SJCRH30 (cell line): Measurements from ENCODE around the gene VEZT. TPM values are rescaled to one million over a fixed set of nuclear protein-coding genes. Genes with fewer than 3 reads are reported as not detected.

ENCODE experiments used
- DNase-seq, 2 experiments: peaks; one replicate each; pipeline ENCODE4 v3.0.0-alpha.2; 2015 to 2020
- H3K27ac ChIP-seq: fragments of 250-450 bp; sonication (Bioruptor Pico); 2 replicates; pipeline ENCODE4 v1.5.1; 2020; ENCODE audit warnings: mild to moderate bottlenecking, moderate library complexity
- H3K27me3 ChIP-seq: fragments of 250-450 bp; sonication (Bioruptor Pico); 2 replicates; pipeline ENCODE4 v1.5.1; 2020; ENCODE audit warnings: mild to moderate bottlenecking, moderate library complexity
- H3K36me3 ChIP-seq: fragments of 250-450 bp; sonication (Bioruptor Pico); 2 replicates; pipeline ENCODE4 v1.5.1; 2020; ENCODE audit warnings: mild to moderate bottlenecking, moderate library complexity
- H3K4me1 ChIP-seq: fragments of 250-450 bp; sonication (Bioruptor Pico); 2 replicates; pipeline ENCODE4 v1.5.1; 2020; ENCODE audit warnings: mild to moderate bottlenecking, moderate library complexity
- H3K4me3 ChIP-seq: fragments of 250-450 bp; sonication (Bioruptor Pico); 2 replicates; pipeline ENCODE4 v1.5.1; 2020; ENCODE audit warnings: mild to moderate bottlenecking, moderate library complexity
- H3K9me3 ChIP-seq: fragments of 250-450 bp; sonication (Bioruptor Pico); replicated peaks from 2 replicates; pipeline ENCODE4 v1.5.1; 2020; ENCODE audit warnings: mild to moderate bottlenecking, moderate library complexity
- total RNA-seq: library from RNA; depleted of rRNA; stranded (reverse); fragments of >200 nt; shearing (Covaris generic); gene quantifications from 2 replicates; pipeline ENCODE4 v1.2.3, GENCODE V29; 2014; rRNA removed

The VEZT gene, protein sequence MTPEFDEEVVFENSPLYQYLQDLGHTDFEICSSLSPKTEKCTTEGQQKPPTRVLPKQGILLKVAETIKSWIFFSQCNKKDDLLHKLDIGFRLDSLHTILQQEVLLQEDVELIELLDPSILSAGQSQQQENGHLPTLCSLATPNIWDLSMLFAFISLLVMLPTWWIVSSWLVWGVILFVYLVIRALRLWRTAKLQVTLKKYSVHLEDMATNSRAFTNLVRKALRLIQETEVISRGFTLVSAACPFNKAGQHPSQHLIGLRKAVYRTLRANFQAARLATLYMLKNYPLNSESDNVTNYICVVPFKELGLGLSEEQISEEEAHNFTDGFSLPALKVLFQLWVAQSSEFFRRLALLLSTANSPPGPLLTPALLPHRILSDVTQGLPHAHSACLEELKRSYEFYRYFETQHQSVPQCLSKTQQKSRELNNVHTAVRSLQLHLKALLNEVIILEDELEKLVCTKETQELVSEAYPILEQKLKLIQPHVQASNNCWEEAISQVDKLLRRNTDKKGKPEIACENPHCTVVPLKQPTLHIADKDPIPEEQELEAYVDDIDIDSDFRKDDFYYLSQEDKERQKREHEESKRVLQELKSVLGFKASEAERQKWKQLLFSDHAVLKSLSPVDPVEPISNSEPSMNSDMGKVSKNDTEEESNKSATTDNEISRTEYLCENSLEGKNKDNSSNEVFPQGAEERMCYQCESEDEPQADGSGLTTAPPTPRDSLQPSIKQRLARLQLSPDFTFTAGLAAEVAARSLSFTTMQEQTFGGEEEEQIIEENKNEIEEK
- total RNA-seq = 41.8 and 50.5 TPM in 2 replicates

DNA sequence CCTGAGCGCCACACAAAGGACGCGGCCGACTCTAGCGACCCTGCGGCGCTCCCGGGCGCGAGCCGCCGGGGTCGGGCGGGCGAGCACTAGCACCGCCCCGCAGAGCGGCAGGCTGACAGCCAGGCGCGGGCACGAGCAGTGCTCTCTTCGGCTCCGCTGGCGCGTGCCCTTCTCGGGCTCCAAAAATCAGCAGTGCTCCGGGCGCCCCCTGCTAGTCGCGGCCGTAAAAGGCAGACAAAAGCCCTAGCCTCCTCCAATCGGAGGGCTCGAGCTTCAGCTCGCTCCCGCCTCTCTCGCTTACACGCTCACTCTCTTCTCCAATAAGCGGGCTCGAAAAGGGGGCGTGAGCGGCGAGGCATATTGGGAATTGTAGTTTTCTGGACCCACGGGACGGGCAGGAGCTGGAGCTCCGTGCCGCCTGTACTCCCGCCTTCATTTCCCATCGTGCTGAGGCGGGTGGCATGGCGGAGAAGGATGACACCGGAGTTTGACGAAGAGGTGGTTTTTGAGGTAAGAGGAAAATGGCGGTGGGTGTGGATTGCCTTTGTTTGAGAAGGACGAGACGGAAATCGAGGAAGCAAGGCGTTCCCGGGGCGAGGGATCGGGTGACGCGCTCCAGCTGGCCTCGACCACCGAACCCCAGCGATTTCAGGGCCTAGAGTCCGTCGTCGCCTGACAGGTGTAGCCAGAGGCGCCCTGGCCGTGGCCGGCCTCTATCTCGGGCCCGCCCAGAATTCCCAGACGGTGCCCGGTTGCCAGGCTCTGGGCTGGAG, at the start of gene VEZT, which contains the start of gene FGD6:
TSS of gene VEZT (plus strand) at position 431 of the 773 bp plus-strand sequence. CDS start at position 475, 44 bp downstream.
TSS of gene FGD6 (minus strand) at position 91 of the 773 bp plus-strand sequence. CDS start 227 bp downstream, outside the sequence.
- Histone ChIP-seq H3K36me3 (no peaks in the 10 kb centered on the region), H3K27ac (peak within 1 kb of the TSS; percentile 82), H3K4me1 (peaks cover 10% of the 10 kb centered on the region), H3K27me3 (no peaks in the 10 kb centered on the region), H3K4me3 (peak within 1 kb of the TSS; percentile 65), H3K9me3 (no peaks in the 10 kb centered on the region)
- DNase-seq = peak; percentile 98

DNA sequence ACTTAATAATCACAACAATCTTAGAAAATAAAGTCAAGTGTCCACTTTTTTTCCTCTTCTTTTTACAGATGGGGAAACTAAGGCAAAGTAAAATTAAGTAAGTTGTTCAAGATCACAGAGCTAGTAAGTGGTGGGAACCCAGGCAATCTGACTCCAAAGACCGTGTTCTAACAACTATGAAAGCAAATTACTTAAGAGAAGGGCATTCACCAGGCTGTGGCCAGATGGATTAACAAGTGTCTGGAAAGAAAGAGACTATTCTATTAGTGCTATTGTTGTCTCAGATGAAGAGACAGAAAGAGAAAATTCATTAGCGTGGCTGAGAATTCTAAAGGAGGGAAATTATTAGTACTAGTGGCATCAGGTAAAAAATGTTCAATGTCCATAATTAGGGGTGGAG, 48.9 kb upstream of the VEZT start:
- Histone ChIP-seq H3K36me3 (no peaks in the 10 kb centered on the region), H3K27ac (no peak overlapping the region), H3K4me3 (no peak overlapping the region), H3K27me3 (no peaks in the 10 kb centered on the region), H3K9me3 (no peaks in the 10 kb centered on the region), H3K4me1 (no peaks in the 10 kb centered on the region; the same call in 1 of the 2 replicates)
- peak in 1 of 2 experiments; percentile 20 for DNase-seq

DNA sequence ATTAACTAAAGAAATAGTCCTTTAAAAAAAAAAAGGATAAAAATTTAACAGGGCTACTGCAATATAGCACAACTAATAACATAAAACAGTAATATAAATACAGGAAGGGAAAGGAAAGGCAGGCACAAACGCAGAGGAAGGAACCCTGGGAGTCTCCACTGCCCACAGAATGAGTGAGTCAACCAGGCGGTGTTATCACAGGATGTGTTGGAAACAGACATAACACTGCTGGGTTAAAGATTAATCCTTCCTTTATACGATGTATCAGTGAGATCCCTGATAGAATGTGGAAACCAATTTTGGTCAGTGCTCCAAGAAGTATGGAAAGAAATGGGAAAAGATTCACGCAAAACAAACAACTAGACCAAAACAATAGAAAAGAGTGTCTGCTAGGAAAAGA, 48.2 kb upstream of the VEZT start:
- peak in 1 of 2 experiments; percentile 12 for DNase-seq
- H3K27ac ChIP-seq = no peak overlapping the region

DNA sequence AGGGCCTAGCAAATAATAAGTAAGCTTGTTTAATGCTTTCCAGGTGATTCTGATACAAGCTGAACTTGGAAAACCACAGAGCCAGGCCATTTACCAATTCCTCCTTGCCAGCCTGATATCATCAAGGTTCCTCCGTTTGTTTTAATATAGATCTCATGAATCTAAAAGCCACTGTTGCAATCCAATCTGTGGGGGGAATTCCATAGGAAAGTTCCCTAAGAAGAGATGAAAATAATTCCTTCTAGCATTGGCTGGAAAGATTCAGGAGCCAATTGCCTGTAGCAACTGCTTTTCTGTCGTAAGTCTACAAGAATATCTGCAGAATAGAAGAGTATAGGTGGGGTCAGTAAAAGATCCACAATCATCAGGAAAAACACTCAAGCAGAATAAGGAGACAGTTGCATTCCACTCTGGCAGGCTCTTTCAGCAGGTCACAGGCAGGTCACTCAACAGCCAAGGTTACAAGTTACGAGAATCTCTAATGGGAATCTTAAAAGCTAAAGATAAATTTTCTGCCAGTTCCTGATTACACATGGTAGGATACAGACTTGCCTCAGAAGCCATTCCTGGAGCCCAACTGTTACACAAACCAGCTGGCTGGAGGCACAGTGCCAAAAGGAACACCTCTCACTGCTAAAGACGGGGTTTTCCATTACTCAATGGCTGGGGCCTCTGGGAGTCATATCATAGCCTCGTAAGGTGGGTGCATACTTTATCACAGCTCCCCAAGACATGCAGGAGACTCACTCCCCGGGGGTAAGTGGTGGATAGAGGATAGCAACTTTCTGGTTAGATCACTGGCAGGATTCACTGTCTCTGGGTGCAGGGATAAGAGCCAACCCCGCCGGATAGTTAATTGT, 44.0 kb upstream of the VEZT start:
- peak in 1 of 2 experiments; percentile 28 for DNase-seq

More for the DNA sequence above, 48.2 kb upstream of the VEZT start:
- H3K4me3 ChIP-seq = no peak overlapping the region
- H3K27me3 ChIP-seq = no peaks in the 10 kb centered on the region
- no peaks in the 10 kb centered on the region for H3K9me3 ChIP-seq
- H3K4me1 ChIP-seq = no peaks in the 10 kb centered on the region; the same call in 1 of the 2 replicates
- no peaks in the 10 kb centered on the region for H3K36me3 ChIP-seq

DNA sequence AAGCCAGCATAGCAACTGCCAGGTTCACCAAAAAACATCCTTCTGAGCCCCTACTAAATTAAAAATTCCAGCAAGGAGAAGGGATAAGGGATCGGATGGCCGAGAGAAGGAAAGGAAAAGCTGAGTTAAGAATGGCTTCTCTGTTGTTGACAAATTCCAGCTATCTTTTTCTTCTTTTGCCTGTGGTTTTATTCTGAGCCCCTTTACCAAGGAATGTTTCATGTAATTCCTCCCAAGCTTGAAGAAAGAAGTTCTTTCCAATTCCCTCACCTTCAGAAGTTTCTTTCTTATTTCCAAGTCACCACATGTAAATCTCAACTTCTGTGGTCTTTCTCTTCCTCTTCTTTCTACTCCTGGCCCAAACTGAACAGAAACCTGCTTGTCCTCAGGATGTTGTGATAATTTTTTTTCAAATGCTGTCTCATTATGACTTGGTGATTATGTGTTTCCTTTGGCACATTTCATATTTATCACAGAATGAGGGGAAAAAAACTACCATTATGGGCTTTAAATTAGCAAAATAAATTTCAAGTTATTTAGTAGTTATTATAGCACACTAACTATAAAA, 40.3 kb upstream of the VEZT start:
- Histone ChIP-seq H3K36me3 (no peaks in the 10 kb centered on the region), H3K27ac (no peak overlapping the region), H3K9me3 (no peaks in the 10 kb centered on the region), H3K4me1 (no peaks in the 10 kb centered on the region; the same call in 1 of the 2 replicates), H3K4me3 (no peak overlapping the region), H3K27me3 (no peaks in the 10 kb centered on the region)
- DNase-seq = no peak

More for the DNA sequence above, 44.0 kb upstream of the VEZT start:
- Histone ChIP-seq H3K27me3 (no peaks in the 10 kb centered on the region), H3K9me3 (no peaks in the 10 kb centered on the region), H3K27ac (no peak overlapping the region), H3K4me3 (no peak overlapping the region), H3K4me1 (no peaks in the 10 kb centered on the region; the same call in 1 of the 2 replicates), H3K36me3 (no peaks in the 10 kb centered on the region)

DNA sequence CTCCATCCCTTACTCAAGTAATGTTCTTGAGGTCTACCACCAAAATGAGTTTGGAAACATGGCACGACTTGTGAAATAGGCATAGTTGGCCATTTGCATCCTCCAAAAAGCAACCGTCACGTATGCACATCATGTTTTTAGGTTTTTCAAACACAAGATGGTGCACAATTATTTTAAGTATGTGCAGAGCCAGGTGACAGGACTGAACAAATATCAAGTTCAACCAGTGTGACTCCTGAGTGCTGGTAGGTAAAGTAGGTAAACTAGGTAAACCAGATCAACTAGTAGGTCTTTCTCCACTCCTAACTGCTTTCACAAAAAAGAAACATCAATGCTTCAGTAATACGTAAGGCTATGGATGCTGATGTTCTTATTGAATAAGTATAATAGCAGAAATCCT, 39.5 kb upstream of the VEZT start:
- no peaks in the 10 kb centered on the region for H3K36me3 ChIP-seq
- no peak overlapping the region for H3K4me3 ChIP-seq
- H3K27ac ChIP-seq = no peak overlapping the region
- H3K27me3 ChIP-seq = no peaks in the 10 kb centered on the region
- no peaks in the 10 kb centered on the region; the same call in 1 of the 2 replicates for H3K4me1 ChIP-seq
- DNase-seq = no peak
- no peaks in the 10 kb centered on the region for H3K9me3 ChIP-seq

DNA sequence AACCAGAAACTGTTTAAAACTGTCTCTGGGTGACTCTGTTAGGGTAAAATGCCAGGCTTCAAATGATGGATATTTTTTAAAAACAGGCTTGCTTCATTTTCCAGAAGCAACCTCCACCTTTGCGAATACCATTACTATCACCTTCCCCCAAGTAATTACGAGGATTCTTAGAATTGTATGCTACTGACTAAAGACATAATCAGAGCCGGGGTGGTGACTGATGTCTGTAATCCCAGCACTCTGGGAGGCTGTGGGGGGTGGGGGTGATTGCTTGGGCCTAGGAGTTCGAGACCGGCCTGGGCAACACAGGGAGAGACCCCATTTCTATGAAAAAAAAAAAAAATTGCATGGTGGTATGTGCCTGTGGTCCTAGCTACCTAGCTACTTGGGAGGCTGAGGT, 38.6 kb upstream of the VEZT start:
- Histone ChIP-seq H3K9me3 (no peaks in the 10 kb centered on the region), H3K27me3 (no peaks in the 10 kb centered on the region), H3K4me1 (no peaks in the 10 kb centered on the region), H3K27ac (no peak overlapping the region), H3K36me3 (no peaks in the 10 kb centered on the region), H3K4me3 (no peak overlapping the region)
- no peak for DNase-seq

DNA sequence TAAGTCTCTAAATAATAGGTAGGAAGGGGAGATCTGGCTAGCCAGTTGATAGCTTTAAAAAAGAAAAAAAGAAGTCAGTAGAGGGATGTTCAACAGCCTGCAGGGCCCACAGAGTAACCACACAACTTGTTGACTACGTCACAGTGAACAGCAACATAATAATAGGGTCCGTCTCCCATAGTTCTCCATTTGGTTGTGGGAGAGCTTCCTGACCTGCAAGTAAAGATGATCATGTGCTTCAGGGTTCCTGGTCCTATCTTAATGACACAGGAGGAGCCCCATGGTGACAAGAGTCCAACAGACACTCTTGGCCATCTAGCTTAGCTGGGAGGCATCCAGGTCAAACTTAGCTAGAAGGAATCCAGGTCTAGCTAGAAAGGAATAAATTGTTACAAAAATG, 36.5 kb upstream of the VEZT start:
- no peak overlapping the region for H3K4me3 ChIP-seq
- no peak for DNase-seq
- H3K4me1 ChIP-seq = no peaks in the 10 kb centered on the region

DNA sequence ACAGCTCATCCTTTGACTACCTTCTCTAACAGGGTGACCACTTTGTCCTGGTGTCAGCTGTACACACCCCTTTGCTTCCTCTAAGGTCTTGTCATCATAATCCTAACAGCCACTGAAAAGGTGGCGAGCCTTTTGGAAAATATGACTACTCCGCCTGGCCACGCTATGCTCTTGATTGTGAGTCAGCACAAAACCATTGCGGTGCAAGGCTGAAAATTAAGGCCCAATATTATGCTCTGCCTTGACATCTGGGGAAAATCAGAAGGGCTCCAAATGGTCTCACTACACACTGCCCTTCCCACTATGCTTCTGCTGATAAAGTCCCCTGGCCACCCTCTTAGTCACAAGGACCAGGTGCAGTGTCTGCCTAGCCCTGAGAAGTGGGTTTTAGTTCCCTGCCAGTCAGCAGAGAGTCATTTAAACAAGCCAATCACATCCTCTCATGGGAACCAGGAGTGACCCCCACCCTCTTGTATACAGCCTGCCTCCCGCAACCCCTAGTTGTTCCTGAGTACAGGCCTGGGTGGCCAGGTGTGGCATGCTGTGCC, 34.7 kb upstream of the VEZT start:
- no peak overlapping the region for H3K27ac ChIP-seq
- H3K36me3 ChIP-seq = no peaks in the 10 kb centered on the region
- no peak overlapping the region for H3K4me3 ChIP-seq
- H3K4me1 ChIP-seq = no peaks in the 10 kb centered on the region
- DNase-seq = no peak
- H3K27me3 ChIP-seq = no peaks in the 10 kb centered on the region
- H3K9me3 ChIP-seq = no peaks in the 10 kb centered on the region

More for the DNA sequence above, 36.5 kb upstream of the VEZT start:
- H3K27me3 ChIP-seq = no peaks in the 10 kb centered on the region
- H3K36me3 ChIP-seq = no peaks in the 10 kb centered on the region
- no peak overlapping the region for H3K27ac ChIP-seq
- no peaks in the 10 kb centered on the region for H3K9me3 ChIP-seq

DNA sequence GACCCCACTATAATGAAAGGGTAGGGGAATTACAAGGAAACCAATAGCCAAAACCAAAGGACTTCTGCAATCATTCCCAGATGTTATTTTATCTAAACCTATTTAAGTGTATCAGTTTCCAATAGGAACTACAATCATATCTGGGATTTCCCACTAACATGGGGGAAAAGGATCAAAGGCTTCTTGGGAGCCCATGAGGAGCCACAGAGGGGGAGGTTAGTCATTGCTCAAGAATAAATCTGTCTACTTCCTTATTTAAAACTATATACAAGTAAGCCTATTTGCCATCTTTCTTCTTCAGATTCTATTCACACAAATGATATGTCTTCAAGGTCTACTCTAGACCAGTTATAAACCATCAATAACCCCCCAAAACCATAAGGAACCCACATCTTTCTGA, 33.5 kb upstream of the VEZT start:
- Histone ChIP-seq H3K27ac (no peak overlapping the region), H3K36me3 (no peaks in the 10 kb centered on the region), H3K4me1 (no peaks in the 10 kb centered on the region), H3K9me3 (no peaks in the 10 kb centered on the region), H3K4me3 (no peak overlapping the region), H3K27me3 (no peaks in the 10 kb centered on the region)
- no peak for DNase-seq

DNA sequence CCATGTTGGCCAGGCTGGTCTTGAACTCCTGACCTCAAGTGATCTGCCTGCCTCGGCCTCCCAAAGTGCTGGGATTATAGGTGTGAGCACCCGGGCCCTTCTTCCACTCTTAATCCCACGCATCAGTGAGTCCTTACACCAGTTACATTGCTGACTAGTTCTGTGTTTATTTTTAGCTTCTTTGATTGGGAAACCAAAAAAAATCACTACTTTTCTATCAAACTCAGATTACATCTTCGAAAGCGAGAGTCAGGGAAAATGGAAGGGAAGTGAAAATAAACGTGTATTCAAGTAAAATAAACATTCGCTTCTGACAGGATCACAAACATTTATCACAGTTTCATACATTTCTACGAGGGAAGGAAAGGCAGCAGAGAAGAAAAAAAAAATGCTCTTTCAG, 32.5 kb upstream of the VEZT start:
- Histone ChIP-seq H3K4me3 (no peak overlapping the region), H3K36me3 (no peaks in the 10 kb centered on the region), H3K4me1 (no peaks in the 10 kb centered on the region), H3K9me3 (no peaks in the 10 kb centered on the region), H3K27me3 (no peaks in the 10 kb centered on the region), H3K27ac (no peak overlapping the region)
- no peak for DNase-seq

DNA sequence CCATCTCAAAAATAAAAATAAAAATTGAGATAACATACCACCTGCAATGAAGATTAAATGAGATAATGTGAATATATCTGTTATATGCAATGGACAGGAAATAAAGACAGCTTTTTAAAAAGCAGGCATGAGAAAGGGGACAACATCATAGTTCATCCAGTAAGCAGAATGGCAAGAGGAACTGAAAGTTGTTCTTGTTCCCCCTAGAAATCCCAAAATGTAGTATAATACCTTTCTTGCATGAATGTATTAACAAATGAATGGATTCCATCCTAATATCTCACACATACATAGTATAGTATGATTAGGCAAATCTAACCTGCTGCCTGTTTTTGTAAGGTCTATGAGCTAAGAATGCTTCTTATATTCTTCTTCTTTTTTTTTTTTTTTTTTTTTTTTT, 31.8 kb upstream of the VEZT start:
- Histone ChIP-seq H3K9me3 (no peaks in the 10 kb centered on the region), H3K27me3 (no peaks in the 10 kb centered on the region), H3K36me3 (no peaks in the 10 kb centered on the region), H3K4me1 (no peaks in the 10 kb centered on the region), H3K27ac (no peak overlapping the region), H3K4me3 (no peak overlapping the region)
- DNase-seq = no peak

DNA sequence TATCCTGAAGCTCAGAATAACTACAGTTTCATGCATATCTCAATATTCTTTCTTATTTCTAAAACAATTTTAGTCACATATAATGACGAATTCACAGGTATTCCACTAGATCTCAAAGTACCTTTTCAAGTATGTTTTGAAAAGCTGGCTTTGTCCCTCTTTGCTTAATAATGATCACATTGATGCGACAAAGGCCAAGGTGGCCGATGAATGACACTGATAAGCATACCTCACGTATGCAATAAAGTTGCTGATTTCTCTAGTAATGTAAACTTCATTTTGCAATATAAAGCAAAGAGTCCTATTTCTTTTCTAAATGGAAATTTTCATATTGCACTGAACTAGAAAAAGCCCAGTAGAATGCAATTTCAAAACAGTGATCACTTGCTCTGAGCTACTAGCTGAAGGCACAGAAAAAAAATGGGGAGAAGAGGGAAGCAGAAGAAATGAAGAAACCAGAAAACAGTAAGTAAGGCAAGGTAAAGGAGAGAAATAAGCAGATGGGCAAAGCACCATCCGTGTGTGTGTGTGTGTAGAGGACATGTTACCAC, 29.7 kb upstream of the VEZT start:
- no peaks in the 10 kb centered on the region for H3K27me3 ChIP-seq
- no peak overlapping the region for H3K4me3 ChIP-seq
- H3K4me1 ChIP-seq = no peaks in the 10 kb centered on the region
- H3K36me3 ChIP-seq = no peaks in the 10 kb centered on the region
- DNase-seq = no peak
- H3K27ac ChIP-seq = no peak overlapping the region
- no peaks in the 10 kb centered on the region for H3K9me3 ChIP-seq
